Anterior cingulate cortex (tissue), 58 donors: ENCODE results near the gene TUBGCP2.
"Not testable (repeated sequence)": the region's sequence is repeated elsewhere in the genome, so short reads cannot be mapped to it uniquely, and the experiment has no call there.

Source experiments
- DNase-seq, 58 donors: peaks; one replicate each; lab custom pipeline; 2025; lab: John Stamatoyannopoulos, UW

TUBGCP2 gene

DNA sequence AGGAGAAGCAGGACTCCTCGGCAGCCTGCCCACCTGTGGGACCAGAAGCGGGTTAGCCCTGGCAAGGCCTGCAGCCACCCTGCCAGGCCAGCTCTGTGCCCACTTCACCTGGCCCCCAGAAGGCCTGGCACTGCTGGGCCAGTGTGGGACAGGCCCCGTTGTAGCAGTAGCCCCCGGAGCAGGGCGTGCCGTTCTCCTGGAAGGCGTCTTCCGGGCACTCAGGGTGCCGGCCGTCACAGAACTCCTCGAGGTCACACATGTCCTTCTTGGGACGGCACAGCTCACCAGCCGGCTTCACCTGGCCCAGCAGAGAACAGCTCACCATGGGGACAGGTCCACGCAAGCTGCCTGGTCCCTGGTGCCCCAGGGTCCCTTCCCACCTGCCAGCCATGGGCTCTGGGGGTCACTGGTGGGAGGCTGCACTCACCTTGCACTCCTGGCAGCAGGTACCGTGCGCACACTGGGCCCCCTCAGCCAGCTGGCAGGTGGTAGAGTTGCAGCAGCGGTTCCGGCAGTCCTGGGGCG, 37.8 kb downstream of the TUBGCP2 start:
- DNase-seq: no peak

- DNase-seq: no peak
These were observed 38.5 kb downstream of the TUBGCP2 start for GRCh38 chr10:133270204-133270603.

DNA sequence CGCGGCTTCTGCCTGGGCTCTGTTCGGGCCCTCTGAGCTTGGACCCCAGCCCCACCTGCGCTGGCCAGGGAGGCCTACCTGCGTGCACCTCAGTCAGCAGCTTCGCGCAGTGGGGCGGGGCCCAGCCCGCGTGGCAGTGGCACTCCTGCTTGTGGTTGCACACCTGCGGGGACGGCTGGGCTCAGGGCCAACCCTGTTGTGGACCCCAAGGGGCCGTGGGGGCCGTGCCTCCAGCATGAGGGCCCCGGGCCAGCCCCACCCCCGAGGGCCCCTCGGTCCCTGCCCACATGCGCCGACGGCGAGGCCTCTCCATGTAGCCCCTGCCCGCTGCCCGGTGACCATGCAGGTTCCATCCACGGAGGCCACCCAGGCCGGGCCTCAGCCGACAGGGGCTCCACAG, 39.3 kb downstream of the TUBGCP2 start:
- DNase-seq: no peak

DNA sequence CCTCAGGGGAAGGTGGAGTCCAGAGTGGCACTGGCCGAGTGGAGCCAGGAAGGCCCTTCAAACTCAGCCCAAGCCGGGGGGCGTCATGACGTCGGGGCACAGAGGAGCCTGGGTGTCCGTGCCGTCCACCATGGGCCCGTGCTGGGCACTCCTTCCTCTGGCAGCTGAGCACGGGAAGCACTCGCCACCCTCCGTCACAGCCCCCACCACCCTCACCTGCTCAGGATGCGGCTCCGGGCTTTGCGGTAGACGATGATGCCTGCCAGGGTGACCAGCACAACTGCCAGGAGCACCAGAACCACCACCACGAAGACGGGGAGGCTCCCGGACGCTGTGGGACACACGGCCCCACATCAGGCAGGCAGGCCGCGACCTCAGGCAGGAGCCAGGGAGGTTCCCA, 40.1 kb downstream of the TUBGCP2 start:
- no peak for DNase-seq

GRCh38 chr10:133267829-133268228, 40.8 kb downstream of the TUBGCP2 start:
- DNase-seq: no peak

GRCh38 chr10:133267293-133267692, 41.4 kb downstream of the TUBGCP2 start:
- DNase-seq: no peak

GRCh38 chr10:133266056-133266795, 42.4 kb downstream of the TUBGCP2 start:
- no peak for DNase-seq

DNA sequence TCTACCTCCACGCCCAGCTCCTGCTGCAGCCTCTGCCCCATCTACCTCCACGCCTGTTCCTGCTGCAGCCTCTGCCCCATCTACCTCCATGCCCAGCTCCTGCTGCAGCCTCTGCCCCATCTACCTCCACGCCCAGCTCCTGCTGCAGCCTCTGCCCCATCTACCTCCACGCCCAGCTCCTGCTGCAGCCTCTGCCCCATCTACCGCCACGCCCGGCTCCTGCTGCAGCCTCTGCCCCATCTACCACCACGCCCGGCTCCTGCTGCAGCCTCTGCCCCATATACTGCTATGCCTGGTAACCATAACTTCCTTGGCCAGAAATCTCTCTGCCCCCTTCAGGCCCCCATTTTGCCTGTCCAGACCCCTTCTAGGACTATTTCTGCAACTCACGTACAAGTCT, 43.6 kb downstream of the TUBGCP2 start:
- DNase-seq: not testable (repeated sequence)

GRCh38 chr10:133264461-133264860, 44.2 kb downstream of the TUBGCP2 start:
- DNase-seq: no peak

DNA sequence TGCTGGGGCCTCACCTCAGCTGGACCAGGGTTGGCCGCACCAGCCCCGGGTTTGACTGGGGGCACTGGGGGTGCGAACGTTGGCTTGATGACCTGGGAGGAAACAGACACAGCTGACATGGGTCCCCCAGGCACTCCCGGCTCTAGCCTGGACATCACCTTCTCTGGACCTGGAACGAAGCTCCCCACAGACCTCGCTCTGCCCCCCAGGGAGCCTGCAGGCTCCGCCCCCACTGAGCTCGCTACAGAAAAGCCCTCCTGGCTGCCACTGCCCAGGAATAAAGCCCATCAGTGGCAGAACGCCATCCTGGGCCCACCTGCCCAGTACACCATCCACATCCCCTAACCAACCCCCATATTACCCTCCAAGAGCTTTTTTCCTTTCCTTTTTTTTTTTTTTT, 45.0 kb downstream of the TUBGCP2 start:
- DNase-seq: no peak

- no peak for DNase-seq
These were observed 46.0 kb downstream of the TUBGCP2 start for GRCh38 chr10:133262696-133263095.

DNA sequence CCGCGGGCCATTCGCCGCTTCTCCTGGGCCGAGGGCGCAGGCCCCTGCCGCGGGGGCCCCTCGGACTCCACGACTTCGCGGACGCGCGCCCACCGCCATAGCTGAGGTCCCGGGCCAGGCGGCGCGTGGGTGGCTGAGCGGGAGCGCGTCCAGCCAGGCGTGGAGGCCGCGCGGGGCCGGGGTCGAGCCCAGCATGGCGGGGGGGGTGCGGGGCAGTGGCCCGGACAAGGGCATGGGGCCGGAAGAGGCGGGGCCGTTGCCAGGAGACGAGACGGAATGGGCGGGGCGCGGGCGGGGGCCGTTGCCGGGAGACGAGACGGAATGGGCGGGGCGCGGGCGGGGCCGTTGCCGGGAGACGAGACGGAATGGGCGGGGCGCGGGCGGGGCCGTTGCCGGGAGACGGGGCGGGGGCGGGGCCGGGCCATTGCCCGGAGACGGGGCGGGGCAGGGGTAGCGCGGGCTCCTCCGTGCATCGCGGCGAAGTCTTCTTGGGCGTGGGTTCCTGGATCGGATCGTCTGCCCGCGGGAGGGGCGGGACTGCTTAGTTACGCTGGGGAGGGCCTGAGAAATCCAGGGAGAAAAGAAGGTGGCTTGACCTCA, 46.8 kb downstream of the TUBGCP2 start:
- DNase-seq: peak in 55 of 58 donors; percentile 12 to 95 (median 76)

DNA sequence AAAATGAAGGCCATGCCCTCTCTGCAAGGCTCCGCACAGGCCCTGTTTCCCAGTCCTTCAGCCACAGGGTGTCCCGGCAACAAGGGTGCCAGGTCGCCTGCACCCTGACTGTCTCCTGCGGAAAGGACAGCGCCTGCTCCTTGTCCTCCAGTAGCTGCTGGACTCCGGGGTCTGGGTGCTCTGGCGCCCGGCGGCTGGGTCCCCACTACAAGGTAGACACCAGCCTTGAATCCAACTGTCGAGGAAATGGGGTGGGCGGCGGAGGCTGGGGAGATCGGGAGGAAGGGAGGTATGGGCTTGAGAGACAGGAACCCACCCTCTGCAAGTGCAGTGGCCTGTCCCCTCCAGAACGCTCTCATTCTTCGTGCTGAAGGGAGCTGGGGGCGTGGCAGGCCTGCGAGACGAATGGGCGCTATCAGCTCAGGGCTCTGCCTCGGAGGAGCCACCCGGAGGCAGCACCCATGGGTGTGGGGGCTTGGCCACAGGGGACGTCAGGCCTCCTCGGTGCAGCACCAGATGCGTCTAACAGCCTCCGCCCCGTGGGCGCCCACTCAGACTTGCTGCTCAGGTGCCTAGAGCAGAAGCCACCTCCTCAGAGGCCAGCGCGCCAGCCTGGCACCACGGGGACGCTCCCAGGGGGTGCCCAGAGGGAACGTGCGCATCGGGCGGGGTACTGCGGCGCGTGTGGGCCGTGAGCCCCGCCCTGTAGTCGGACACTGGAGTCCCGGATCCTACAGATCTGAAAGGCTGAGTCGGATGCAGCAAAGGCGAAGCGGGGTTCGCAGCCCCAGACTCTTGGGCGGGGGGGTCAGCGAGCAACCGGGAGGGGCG, 47.6 kb downstream of the TUBGCP2 start:
- peak in 26 of 58 donors; percentile 12 to 77 (median 43) for DNase-seq

GRCh38 chr10:133259602-133259989, 49.1 kb downstream of the TUBGCP2 start:
- DNase-seq: no peak

GRCh38 chr10:133258818-133259601, 49.7 kb downstream of the TUBGCP2 start:
- DNase-seq: peak in 34 of 58 donors; percentile 8 to 73 (median 32)

GRCh38 chr10:133258066-133258817, 50.4 kb downstream of the TUBGCP2 start:
- DNase-seq: no peak

DNA sequence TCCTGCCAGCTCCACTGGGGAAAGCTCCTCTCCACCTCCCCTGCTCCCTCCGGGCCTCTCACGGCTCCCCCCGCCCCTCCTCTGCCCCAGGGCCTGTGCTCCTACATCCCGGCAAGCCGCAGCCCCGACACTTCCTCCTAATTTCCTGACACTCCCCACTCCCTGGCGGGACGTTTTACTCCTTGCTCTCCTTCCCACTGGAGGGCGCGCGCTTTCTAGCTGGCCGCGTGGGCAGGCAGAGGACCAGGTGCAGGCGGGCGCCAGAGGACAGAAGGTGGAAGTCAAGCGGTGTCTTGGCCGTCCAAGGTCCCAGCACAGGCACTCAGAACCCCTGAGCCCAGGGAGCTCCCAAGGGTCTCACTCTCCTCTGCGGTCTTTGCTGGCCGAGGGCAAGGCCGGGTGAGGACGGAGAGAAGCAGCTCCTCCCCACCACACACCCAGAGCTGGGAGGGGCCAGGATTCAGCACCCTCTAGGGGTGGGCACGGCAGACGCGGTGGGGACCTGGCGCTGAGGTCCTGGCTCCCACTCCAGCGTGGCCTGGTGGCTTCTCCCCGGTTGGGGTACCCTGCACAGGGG, 51.1 kb downstream of the TUBGCP2 start:
- DNase-seq: peak in 6 of 58 donors; percentile 11 to 27 (median 18)

DNA sequence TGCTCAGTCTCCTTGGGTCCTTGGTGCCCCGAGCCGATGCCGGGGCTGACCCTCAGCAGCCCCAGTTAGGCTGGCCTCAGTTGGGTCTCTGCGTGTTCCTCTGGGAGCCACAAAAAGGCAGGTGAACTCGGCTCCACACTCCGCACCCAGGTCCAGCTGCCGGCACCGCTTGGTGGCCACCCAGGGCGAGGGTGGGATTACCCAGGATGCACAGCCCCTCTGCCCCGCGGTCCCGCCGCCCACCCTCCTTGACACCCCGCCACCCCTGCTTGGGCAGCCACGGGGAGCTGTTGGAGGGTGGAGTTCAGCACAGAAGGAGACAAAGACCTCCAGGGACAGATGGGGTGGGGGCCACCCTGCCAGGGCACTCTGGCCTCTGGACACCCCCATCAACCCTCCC, 53.3 kb downstream of the TUBGCP2 start:
- DNase-seq: no peak
